RCC 7860 (cell line): ENCODE results near the gene CHST1.

Experiments
- DNase-seq: peaks from one replicate; pipeline ENCODE4 v3.0.0-alpha.2; 2015; ENCODE audit warnings: low spot score
- FAIRE-seq: peaks from 2 replicates; lab custom pipeline; 2012; peaks lifted over from hg19 to GRCh38; lab: Jason Lieb, UNC

CHST1 gene

GRCh38 chr11:45609902-45610301 is 55.5 kb downstream of the CHST1 start:
- DNase-seq = no peak
- FAIRE-seq = no peak

GRCh38 chr11:45609337-45609736 is 56.1 kb downstream of the CHST1 start:
- DNase-seq = no peak
- no peak for FAIRE-seq

- FAIRE-seq (peak; percentile 79), DNase-seq (peak; percentile 83)
Measured at GRCh38 chr11:45607995-45608394, 57.4 kb downstream of the CHST1 start.

GRCh38 chr11:45606514-45607281 is 58.7 kb downstream of the CHST1 start:
- DNase-seq (no peak), FAIRE-seq (no peak)

- FAIRE-seq (no peak), DNase-seq (no peak)
Measured at GRCh38 chr11:45605051-45605450, 60.4 kb downstream of the CHST1 start.

GRCh38 chr11:45603946-45604682 is 61.3 kb downstream of the CHST1 start:
- DNase-seq (no peak), FAIRE-seq (no peak)

- DNase-seq (no peak), FAIRE-seq (no peak)
Measured at GRCh38 chr11:45599161-45599943, 66.1 kb downstream of the CHST1 start.
